ENCODE measurements around the gene TANC1.

TANC1 gene

GRCh38 chr2:159225025-159226016 is 256.9 kb downstream of the TANC1 start:
- DNase-seq (ENCODE audit: low read depth), result no peak

- DNase-seq (ENCODE audit: low read depth), result no peak
Observed at GRCh38 chr2:159226059-159226461, 257.6 kb downstream of the TANC1 start.

GRCh38 chr2:159226608-159227385 is 258.4 kb downstream of the TANC1 start:
- DNase-seq (ENCODE audit: low read depth), result no peak

DNA sequence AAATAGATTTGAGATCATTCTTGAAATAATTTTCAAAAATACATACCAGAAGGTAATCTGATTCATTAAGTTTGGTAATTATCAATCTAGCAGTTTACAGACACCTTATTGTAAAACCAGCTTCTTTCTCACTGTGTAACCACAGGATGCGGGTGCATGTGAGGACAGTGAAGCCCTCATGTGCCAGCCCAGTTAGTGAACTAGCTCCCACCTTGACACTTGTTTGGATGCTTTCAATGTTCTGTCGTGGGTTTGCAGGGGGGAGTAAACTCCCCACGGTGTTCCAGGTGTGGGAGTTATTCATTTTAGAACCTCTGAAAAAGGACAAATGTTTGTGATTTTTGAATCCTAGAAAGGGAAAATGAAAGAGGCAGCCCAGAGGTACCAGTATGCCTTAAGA is 259.0 kb downstream of the TANC1 start:
- DNase-seq (ENCODE audit: low read depth), result no peak

DNA sequence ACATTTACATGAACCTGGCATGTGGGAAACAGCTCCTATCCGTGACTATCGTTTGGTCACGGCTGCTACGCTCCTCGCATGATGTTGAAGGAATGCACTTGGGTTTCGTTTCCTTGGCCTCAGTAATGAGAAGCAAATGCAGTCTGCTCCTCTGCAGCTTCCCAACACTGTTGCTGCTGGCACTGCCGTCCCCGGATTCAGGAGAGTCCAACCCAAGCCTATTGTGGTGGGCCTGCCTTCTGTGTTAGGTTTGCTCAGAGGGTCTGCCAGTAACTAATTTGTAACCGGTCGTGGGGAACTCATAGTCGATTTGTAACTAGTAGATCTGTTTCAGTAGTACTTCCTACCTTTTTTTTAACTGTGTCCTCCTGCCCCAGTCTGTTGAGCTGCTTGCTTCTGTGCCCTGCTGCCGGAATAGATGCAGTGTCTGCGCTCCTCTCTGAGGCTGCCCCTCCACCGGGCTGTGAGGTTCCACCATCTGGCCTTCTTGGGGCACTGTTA is 259.7 kb downstream of the TANC1 start:
- no peak for DNase-seq (ENCODE audit: low read depth)

GRCh38 chr2:159229476-159230144 is 261.2 kb downstream of the TANC1 start:
- DNase-seq (ENCODE audit: low read depth), result no peak

- DNase-seq (ENCODE audit: low read depth), result no peak
Observed at GRCh38 chr2:159230145-159230877, 261.9 kb downstream of the TANC1 start.

DNA sequence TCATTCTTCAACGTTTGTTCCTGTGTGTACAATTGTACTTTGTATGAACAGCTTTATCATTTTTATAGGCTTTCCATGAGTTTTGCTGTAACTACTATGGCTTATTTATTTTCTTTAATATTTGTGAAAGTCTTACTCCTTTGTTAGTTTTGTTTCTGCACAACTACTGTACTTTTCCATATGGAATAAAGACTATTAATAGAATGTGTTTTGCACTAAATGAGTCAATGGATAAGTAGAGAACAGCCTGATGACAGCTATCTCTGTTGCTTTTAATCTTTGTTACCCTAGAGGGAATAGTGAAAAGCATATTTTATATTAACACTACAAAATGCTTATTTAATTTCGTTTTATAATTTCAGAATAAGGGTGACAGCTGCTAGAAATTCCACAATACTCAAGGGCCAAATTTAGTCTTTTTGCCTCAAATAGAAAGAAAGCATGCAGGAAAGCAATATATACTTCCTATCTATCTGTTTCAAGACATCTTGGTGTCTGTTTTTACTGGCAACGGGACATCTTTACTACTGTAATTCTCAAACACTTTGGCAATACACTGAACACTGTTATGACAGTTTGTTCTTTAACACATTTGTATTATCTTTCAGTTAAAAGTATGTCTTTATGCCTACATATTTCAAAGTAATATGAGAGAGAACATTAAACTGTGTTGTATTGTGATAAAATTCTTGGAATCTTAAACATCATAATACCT is 264.2 kb downstream of the TANC1 start:
- no peak for DNase-seq (ENCODE audit: low read depth)

- no peak for DNase-seq (ENCODE audit: low read depth)
Observed at GRCh38 chr2:159234868-159235267, 266.4 kb downstream of the TANC1 start.

- DNase-seq (ENCODE audit: low read depth), result no peak
Observed at GRCh38 chr2:159243529-159243928, 275.1 kb downstream of the TANC1 start.

DNA sequence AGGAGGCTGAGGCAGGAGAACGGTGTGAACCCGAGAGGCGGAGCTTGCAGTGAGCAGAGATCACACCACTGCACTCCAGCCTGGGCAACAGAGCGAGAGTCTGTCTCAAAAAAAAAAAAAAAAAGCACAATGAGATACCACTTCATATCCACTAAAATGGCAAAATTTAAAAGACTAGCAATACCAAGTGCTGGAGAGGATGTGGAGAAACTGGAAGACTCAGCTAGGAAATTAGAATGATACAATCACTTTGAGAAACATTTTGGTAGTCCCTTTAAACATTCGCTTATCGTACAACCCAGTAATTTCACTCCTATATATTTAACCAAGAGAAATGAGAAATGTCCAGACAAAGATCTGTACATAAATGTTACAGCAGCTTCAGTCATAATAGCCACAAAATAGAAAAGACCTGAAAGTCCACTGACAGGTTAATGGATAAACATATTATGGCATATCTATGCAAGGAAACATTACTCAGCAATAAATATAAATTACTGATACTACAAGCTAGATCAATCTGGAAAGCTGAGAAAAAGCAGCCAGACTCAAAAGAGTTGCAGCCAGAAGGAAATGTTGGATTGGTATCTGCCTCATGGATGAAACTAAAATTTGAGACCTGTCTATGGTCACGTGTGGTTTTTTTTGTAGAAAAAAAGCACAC is 278.0 kb downstream of the TANC1 start:
- no peak for DNase-seq (ENCODE audit: low read depth)

DNA sequence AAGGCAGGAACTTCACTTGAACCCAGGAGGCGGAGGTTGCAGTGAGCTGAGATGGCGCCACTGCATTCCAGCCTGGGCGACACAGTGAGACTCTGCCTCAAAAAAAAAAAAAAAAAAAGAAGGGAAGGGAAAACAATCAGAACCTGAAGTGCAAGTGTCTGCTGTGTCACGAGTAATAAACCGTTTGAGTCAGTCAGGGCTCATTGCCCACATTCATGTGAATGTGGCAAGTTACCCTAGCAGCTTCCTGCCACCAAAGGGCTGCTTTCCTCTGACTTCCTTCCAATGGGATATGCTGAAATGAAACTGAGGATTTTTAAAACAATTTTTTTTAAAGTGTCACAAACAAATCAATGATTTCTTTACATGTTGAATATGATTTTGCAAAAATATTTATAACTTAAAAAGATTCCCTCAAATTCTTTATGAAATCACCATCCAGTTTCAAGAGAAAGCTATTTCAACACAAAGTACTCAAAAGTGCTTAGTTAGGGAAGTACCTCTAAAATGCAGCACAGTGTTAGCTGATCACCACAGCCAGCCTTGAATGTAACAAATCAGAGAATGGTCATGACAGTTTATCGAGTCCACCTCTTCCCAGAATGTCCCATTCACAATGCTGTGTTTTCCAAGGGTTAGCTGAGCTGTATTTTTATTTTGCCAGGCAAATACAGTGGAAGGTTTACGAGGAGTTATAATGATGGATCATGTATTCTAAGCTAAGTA is 281.7 kb downstream of the TANC1 start:
- no peak for DNase-seq (ENCODE audit: low read depth)

DNA sequence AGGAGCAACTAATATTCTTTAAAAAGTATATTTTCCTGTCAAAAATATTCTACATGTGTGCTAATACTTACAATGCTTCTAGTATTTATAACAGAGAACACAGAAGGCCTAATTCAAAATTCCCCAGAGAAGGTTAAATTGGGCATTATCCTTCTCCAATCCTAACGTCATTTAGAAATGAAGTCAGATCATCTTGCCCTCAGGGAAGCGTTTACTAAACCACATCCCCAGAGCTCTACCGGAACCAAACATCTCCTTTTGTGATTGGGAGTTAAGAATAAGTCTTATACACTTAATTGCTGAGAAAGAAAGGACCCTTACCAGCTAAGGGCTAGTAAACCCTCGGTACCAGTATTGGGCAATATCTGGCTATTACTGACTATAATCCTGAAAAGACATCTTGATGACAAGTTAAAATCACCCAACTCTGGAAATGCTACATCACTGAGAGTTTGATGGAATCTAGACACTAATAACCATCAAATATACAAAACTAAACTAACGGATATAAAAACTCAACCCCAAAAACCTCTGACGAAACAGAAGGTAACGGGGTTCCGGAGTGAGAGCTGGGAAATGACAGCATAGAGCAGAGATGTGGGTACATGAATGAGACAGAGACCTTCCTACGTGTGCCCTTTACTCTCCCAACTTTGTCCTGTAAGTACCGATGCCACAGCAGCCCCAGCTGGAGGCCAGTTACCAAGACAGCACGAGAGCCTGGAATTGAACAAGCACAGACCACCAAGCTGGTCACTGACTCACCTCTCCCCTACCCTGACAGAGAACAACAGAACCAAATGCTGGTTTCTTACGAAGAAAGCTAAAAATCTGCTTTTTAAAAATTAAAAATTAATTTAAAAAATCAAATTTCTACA is 283.1 kb downstream of the TANC1 start:
- no peak for DNase-seq (ENCODE audit: low read depth)

DNA sequence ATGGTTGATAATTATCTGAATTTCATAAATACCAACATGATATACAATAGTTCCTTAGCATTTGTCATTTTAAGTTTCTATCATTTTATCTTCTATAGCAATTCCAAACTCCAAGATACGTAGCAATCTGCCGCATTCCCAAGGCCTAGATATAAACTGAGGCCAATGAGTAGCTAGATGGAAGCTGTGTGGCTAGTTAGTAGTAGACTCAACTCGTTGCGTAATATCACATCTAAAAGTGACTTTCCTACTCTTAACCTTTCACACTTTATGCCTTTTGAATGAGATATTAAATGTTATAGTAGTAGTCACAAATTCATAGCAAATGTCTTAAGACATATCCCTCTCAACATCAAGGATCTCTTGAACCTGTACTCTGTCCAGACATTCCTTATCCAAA is 284.5 kb downstream of the TANC1 start:
- DNase-seq (ENCODE audit: low read depth), result no peak

GRCh38 chr2:159256159-159256558 is 287.7 kb downstream of the TANC1 start:
- DNase-seq (ENCODE audit: low read depth), result no peak

DNA sequence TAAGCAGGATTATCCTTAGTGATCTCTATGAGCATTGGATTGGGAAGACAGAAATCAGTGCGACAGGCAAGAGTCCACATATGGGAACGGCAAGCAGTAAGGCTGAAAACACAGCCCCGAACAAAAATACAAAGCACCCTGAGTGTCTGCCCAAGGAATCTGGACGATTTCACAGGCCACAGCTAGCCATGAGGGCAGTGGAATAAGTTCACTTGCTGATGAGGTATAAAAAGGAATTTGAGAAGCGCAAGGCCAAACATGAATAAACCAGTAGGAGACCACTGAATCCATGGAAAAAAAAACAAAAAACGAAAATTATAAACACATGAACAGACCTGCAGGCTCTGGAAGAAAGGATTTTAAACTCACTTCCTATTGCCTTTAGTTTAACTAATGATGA is 293.8 kb downstream of the TANC1 start:
- no peak for DNase-seq (ENCODE audit: low read depth)

- DNase-seq (ENCODE audit: low read depth), result no peak
Observed at GRCh38 chr2:159262904-159263303, 294.5 kb downstream of the TANC1 start.

- no peak for DNase-seq (ENCODE audit: low read depth)
Observed at GRCh38 chr2:159265171-159265576, 296.7 kb downstream of the TANC1 start.

DNA sequence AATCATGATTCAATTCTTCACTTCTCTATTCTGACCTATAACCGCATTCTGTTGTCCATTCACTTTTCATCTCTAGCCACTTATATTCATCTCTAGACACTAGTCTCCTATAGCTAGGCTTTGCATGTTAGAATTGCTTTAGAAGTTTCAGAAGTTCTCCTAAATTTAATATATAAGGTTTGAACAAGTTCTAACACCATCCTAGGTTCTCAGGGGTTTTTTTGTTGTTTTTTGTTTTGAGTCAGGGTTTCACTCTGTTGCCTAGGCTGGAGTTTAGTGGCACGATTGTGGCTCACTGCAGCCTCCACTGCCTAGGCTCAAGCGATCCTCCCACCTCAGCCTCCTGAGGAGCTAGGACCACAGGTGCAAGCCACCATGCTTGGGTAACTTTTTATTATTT is 298.1 kb downstream of the TANC1 start:
- no peak for DNase-seq (ENCODE audit: low read depth)

Measured in T-helper 22 cell (primary cell).